GF-D8 (cell line): Measurements from ENCODE around the gene FUT8.

Source experiments
- DNase-seq: peaks from one replicate; lab custom pipeline; 2025; lab: John Stamatoyannopoulos, UW

Gene FUT8

GRCh38 chr14:65495196-65495595 is 82.7 kb downstream of the FUT8 start:
- DNase-seq = no peak

GRCh38 chr14:65496178-65496993 is 83.9 kb downstream of the FUT8 start:
- DNase-seq = no peak

- no peak for DNase-seq
These were observed 86.6 kb downstream of the FUT8 start for GRCh38 chr14:65499138-65499537.

- no peak for DNase-seq
These were observed 87.5 kb downstream of the FUT8 start for GRCh38 chr14:65500075-65500474.

GRCh38 chr14:65501328-65501727 is 88.8 kb downstream of the FUT8 start:
- DNase-seq = no peak

- no peak for DNase-seq
These were observed 90.2 kb downstream of the FUT8 start for GRCh38 chr14:65502676-65503124.

GRCh38 chr14:65503771-65504170 is 91.2 kb downstream of the FUT8 start:
- no peak for DNase-seq

GRCh38 chr14:65506801-65507200 is 94.3 kb downstream of the FUT8 start:
- DNase-seq = no peak

GRCh38 chr14:65509842-65510241 is 97.3 kb downstream of the FUT8 start:
- no peak for DNase-seq

GRCh38 chr14:65513671-65514070 is 101.1 kb downstream of the FUT8 start:
- DNase-seq = no peak

- no peak for DNase-seq
These were observed 105.4 kb downstream of the FUT8 start for GRCh38 chr14:65517635-65518542.

GRCh38 chr14:65528069-65528468 is 115.5 kb downstream of the FUT8 start:
- no peak for DNase-seq

- DNase-seq = no peak
These were observed 118.6 kb downstream of the FUT8 start for GRCh38 chr14:65531148-65531547.

GRCh38 chr14:65533736-65534404 is 121.3 kb downstream of the FUT8 start:
- DNase-seq = no peak

- DNase-seq = no peak
These were observed 124.4 kb downstream of the FUT8 start for GRCh38 chr14:65536781-65537423.

- no peak for DNase-seq
These were observed 136.3 kb downstream of the FUT8 start for GRCh38 chr14:65548878-65549277.

GRCh38 chr14:65549429-65549828 is 136.9 kb downstream of the FUT8 start:
- no peak for DNase-seq

GRCh38 chr14:65550779-65551643 is 138.5 kb downstream of the FUT8 start:
- DNase-seq = no peak

GRCh38 chr14:65552724-65553123 is 140.2 kb downstream of the FUT8 start:
- DNase-seq = no peak

GRCh38 chr14:65554837-65555236 is 142.3 kb downstream of the FUT8 start:
- no peak for DNase-seq

- DNase-seq = no peak
These were observed 142.8 kb downstream of the FUT8 start for GRCh38 chr14:65555358-65555757.
